ENCODE measurements around the gene TCF7L1. TPM values are rescaled to one million over a fixed set of nuclear protein-coding genes. Genes with fewer than 3 reads are reported as not detected.
A peak's percentile ranks its signal among the peaks of the same experiment; 100 is the strongest.
"Not testable (repeated sequence)": the region's sequence is repeated elsewhere in the genome, so short reads cannot be mapped to it uniquely, and the experiment has no call there.

TCF7L1 gene
- total RNA-seq, 4 donors from 2014 or later: 1.1 to 3.9 (median 2.8) TPM

- Histone ChIP-seq H3K27ac (peak overlapping the region; percentile 90 to 98 (median 94)), H3K27me3 (no peaks in the 10 kb centered on the region), H3K4me3 (peak overlapping the region; percentile 74 to 99 (median 81)), H3K9me3 (no peaks in the 10 kb centered on the region), H3K4me1 (peaks cover 32 to 34% of the 10 kb centered on the region in 2 donors), H3K36me3 (peaks cover 0 to 34% of the 10 kb centered on the region in 2 donors)
- intact Hi-C loops (cut with DNase I; ENCODE audit: low total_unique reads) (no loop called here), in situ Hi-C loops (cut with MboI; ENCODE audit: low sequenced_read_pairs in 4 of 4) (no loop called here)
- ATAC-seq (no peak), DNase-seq (no peak)
- TF ChIP-seq POLR2A (IDR thresholded peaks at IDR 0.05) (no peak), CTCF (IDR thresholded peaks at IDR 0.05 in 4 of 5, conservative IDR thresholded peaks at IDR 0.05 in 1 of 5) (no peak)
These were observed 193.4 kb downstream of the TCF7L1 start for GRCh38 chr2:85326406-85327159.

GRCh38 chr2:85327160-85327821 lies 194.1 kb downstream of the TCF7L1 start:
- peak overlapping the region; percentile 90 to 98 (median 94) for H3K27ac ChIP-seq
- in situ Hi-C loops (cut with MboI; ENCODE audit: low sequenced_read_pairs in 4 of 4) (no loop called here), intact Hi-C loops (cut with DNase I; ENCODE audit: low total_unique reads) (no loop called here)
- peak; percentile 40 to 43 for ATAC-seq
- no peaks in the 10 kb centered on the region for H3K27me3 ChIP-seq
- DNase-seq: peak; percentile 27 to 31
- H3K4me3 ChIP-seq: peak overlapping the region; percentile 74 to 99 (median 81)
- peaks cover 32 to 34% of the 10 kb centered on the region in 2 donors for H3K4me1 ChIP-seq
- peaks cover 0 to 28% of the 10 kb centered on the region in 2 donors for H3K36me3 ChIP-seq
- TF ChIP-seq POLR2A (IDR thresholded peaks at IDR 0.05) (no peak), CTCF (IDR thresholded peaks at IDR 0.05 in 4 of 5, conservative IDR thresholded peaks at IDR 0.05 in 1 of 5) (no peak)
- H3K9me3 ChIP-seq: no peaks in the 10 kb centered on the region

- in situ Hi-C loops (cut with MboI; ENCODE audit: low sequenced_read_pairs in 4 of 4): no loop called here
- peak; percentile 80 to 87 for DNase-seq
- Histone ChIP-seq H3K4me1 (peaks cover 32 to 34% of the 10 kb centered on the region in 2 donors), H3K4me3 (peak within 1 kb of the TSS; percentile 74 to 99 (median 81)), H3K27me3 (no peaks in the 10 kb centered on the region), H3K27ac (peak within 1 kb of the TSS; percentile 90 to 98 (median 94)), H3K9me3 (no peaks in the 10 kb centered on the region), H3K36me3 (peaks cover 0 to 20% of the 10 kb centered on the region in 2 donors)
- intact Hi-C loops (cut with DNase I; ENCODE audit: low total_unique reads): loop anchor here (1.0 kb wide), 1 partner anchor 25 kb away; no protein-coding TSS in a partner anchor
- TF ChIP-seq POLR2A (IDR thresholded peaks at IDR 0.05) (peak; percentile 96 to 99), CTCF (IDR thresholded peaks at IDR 0.05 in 4 of 5, conservative IDR thresholded peaks at IDR 0.05 in 1 of 5) (peak in 2 of 5 experiments; percentile 21 to 25)
- ATAC-seq: peak; percentile 96
These were observed 194.8 kb downstream of the TCF7L1 start, which contains the start of gene TGOLN2 for GRCh38 chr2:85327822-85328617. Gene TGOLN2 (minus strand): TSS chr2:85327989. CDS start chr2:85327962, 27 bp downstream.

GRCh38 chr2:85329181-85329651 lies 196.0 kb downstream of the TCF7L1 start:
- no peaks in the 10 kb centered on the region for H3K9me3 ChIP-seq
- no peak overlapping the region for H3K4me3 ChIP-seq
- DNase-seq: no peak
- H3K27ac ChIP-seq: no peak overlapping the region
- in situ Hi-C loops (cut with MboI; ENCODE audit: low sequenced_read_pairs in 4 of 4) (no loop called here), intact Hi-C loops (cut with DNase I; ENCODE audit: low total_unique reads) (no loop called here)
- ATAC-seq: no peak
- H3K36me3 ChIP-seq: peaks cover 0 to 8% of the 10 kb centered on the region in 2 donors
- H3K4me1 ChIP-seq: peaks cover 30 to 32% of the 10 kb centered on the region in 2 donors
- H3K27me3 ChIP-seq: no peaks in the 10 kb centered on the region
- TF ChIP-seq CTCF (IDR thresholded peaks at IDR 0.05 in 4 of 5, conservative IDR thresholded peaks at IDR 0.05 in 1 of 5) (no peak), POLR2A (IDR thresholded peaks at IDR 0.05) (no peak)

GRCh38 chr2:85329701-85330100 lies 196.5 kb downstream of the TCF7L1 start:
- H3K27ac ChIP-seq; H3K4me3 ChIP-seq; H3K36me3 ChIP-seq; in situ Hi-C loops (cut with MboI; ENCODE audit: low sequenced_read_pairs in 4 of 4); H3K9me3 ChIP-seq; H3K27me3 ChIP-seq; DNase-seq; intact Hi-C loops (cut with DNase I; ENCODE audit: low total_unique reads); ATAC-seq: not testable (repeated sequence)
- peaks cover 27 to 31% of the 10 kb centered on the region in 2 donors for H3K4me1 ChIP-seq
